PC-3 (cell line): ENCODE results near the gene PRSS38.

Experiments used
- CTCF ChIP-seq: fragments of 300-600 bp; sonication (generic); conservative IDR thresholded peaks from 2 replicates; pipeline ENCODE4 v1.5.1; 2017; ENCODE audit warnings: antibody characterized with exemption, low read depth, mild to moderate bottlenecking, low read length
- EZH2 ChIP-seq: fragments of 300-600 bp; sonication (generic); IDR thresholded peaks from one replicate; pipeline ENCODE4 v1.6.1; 2017; ENCODE audit warnings: antibody characterized with exemption, mild to moderate bottlenecking, low read length; ENCODE audit not compliant: unreplicated experiment

GRCh38 chr1:227844320-227845146 lies 29.1 kb downstream of the PRSS38 start:
- no peak for TF ChIP-seq CTCF
- no peak for TF ChIP-seq EZH2
